ENCODE measurements around the gene SLC16A8.
"Not testable (repeated sequence)": the region's sequence is repeated elsewhere in the genome, so short reads cannot be mapped to it uniquely, and the experiment has no call there.

SLC16A8 gene

GRCh38 chr22:38081636-38081940 lies 2.4 kb downstream of the SLC16A8 start:
- DNase-seq (ENCODE audit: extremely low spot score), result no peak
- ChIA-PET CTCF (no interaction called here), POLR2A (no interaction called here)
- TF ChIP-seq CTCF (IDR thresholded peaks at IDR 0.05; ENCODE audit: control extremely low read depth, extremely low read depth, low read depth, missing control alignments), result no peak

GRCh38 chr22:38080850-38081635 lies 2.9 kb downstream of the SLC16A8 start:
- no peak for TF ChIP-seq CTCF (IDR thresholded peaks at IDR 0.05; ENCODE audit: control extremely low read depth, extremely low read depth, low read depth, missing control alignments)
- ChIA-PET POLR2A (no interaction called here), CTCF (interaction anchor here (1.8 kb wide), 1 partner anchor 19 kb away, joined by 4 read pairs; no protein-coding TSS in a partner anchor)
- DNase-seq (ENCODE audit: extremely low spot score), result no peak

GRCh38 chr22:38080474-38080849 lies 3.5 kb downstream of the SLC16A8 start:
- CTCF ChIA-PET, result interaction anchor here (1.8 kb wide), 1 partner anchor 19 kb away, joined by 4 read pairs; no protein-coding TSS in a partner anchor
- DNase-seq (ENCODE audit: extremely low spot score), result no peak
- no peak for TF ChIP-seq CTCF (IDR thresholded peaks at IDR 0.05; ENCODE audit: control extremely low read depth, extremely low read depth, low read depth, missing control alignments)
- POLR2A ChIA-PET, result no interaction called here

GRCh38 chr22:38079804-38080203 lies 4.2 kb downstream of the SLC16A8 start:
- POLR2A ChIA-PET, result no interaction called here
- CTCF ChIA-PET, result interaction anchor here (1.6 to 1.8 kb wide), 2 partner anchors 20 to 28 kb away, joined by 3 to 4 read pairs; no protein-coding TSS in a partner anchor
- no peak for DNase-seq (ENCODE audit: extremely low spot score)
- TF ChIP-seq CTCF (IDR thresholded peaks at IDR 0.05; ENCODE audit: control extremely low read depth, extremely low read depth, low read depth, missing control alignments), result no peak

GRCh38 chr22:38079208-38079607 lies 4.8 kb downstream of the SLC16A8 start:
- CTCF ChIA-PET, result interaction anchor here (1.6 kb wide), 1 partner anchor 27 kb away, joined by 3 read pairs; no protein-coding TSS in a partner anchor
- POLR2A ChIA-PET; DNase-seq (ENCODE audit: extremely low spot score): not testable (repeated sequence)

- ChIA-PET POLR2A (no interaction called here), CTCF (no interaction called here)
- no peak for DNase-seq (ENCODE audit: extremely low spot score)
- no peak for TF ChIP-seq CTCF (IDR thresholded peaks at IDR 0.05; ENCODE audit: control extremely low read depth, extremely low read depth, low read depth, missing control alignments)
These were observed 5.7 kb downstream of the SLC16A8 start for GRCh38 chr22:38078046-38078840.

- POLR2A ChIA-PET, result no interaction called here
- no peak for DNase-seq (ENCODE audit: extremely low spot score)
- TF ChIP-seq CTCF (IDR thresholded peaks at IDR 0.05; ENCODE audit: control extremely low read depth, extremely low read depth, low read depth, missing control alignments), result no peak
- CTCF ChIA-PET, result no interaction called here
These were observed 6.4 kb downstream of the SLC16A8 start for GRCh38 chr22:38077595-38077994.
